Measurements from ENCODE around the gene ZSWIM5. TPM values are rescaled to one million over a fixed set of nuclear protein-coding genes. Genes with fewer than 3 reads are reported as not detected.

Gene ZSWIM5
- total and polyA plus RNA-seq, 9 of the 15 experiments (the other 6 are each of a cell fraction or from before 2014, with no cell fraction given), result under 0.01 to 0.07 (median 0.03) TPM; not detected in 3

DNA sequence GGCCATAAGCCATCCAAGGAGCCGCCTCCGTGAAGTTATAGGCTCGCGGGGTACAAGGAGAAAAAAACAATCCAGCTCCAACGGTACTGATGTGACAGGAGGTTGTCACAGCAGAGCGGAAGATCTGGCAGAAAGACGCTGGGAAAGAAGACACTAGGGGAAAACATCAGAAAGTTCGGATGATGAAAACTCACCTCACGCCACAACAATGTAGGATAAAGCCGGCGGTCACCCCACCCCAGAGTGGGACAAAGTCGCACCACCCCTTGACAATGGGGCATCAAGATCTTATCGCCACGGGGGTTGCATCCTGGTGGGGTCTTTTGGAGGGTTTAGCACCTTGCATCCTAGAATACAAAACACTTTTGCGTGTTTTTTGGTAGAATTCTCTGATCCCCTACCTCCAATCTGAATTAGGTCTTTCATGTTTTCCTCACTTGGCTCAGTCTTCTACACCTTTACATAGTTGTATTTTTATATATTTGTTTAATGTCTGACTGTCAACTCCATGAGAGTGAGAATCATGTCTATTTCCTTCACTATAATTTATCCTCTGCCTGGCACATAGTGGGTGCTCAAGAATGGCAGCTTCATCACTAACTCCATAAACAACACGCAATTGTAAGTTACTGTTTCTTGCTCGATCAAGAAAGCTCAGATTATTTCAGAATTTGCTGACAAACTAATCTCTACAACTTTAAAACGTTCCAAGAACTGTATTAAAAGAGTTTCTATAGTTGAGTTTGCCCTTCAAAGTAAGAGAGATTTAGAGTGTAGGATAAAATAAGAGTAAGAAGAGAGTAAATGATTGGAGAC is 611 bp upstream of the ZSWIM5 start (continued):
- TF ChIP-seq CBX2 (IDR thresholded peaks at IDR 0.05; ENCODE audit: insufficient read depth, low read length, poor library complexity, severe bottlenecking) (peak; percentile 66), STAT5A (IDR thresholded peaks at IDR 0.05; ENCODE audit: borderline replicate concordance, low read length) (no peak), RBM22 (IDR thresholded peaks at IDR 0.05; ENCODE audit: low read depth, low read length, poor library complexity, severe bottlenecking) (no peak), EZH2 (IDR thresholded peaks at IDR 0.05; ENCODE audit: borderline replicate concordance, low read depth, low read length) (peak; percentile 76), MECOM (CRISPR knock-in tag; IDR thresholded peaks at IDR 0.05) (no peak), C11orf30 (IDR thresholded peaks at IDR 0.05; ENCODE audit: low read depth) (0 out of 2 replicates have a peak, but pooled peaks have one; percentile 7), IFI16 (CRISPR knock-in tag; IDR thresholded peaks at IDR 0.05) (no peak), MAFG (tag; conservative IDR thresholded peaks at IDR 0.05) (0 out of 2 replicates have a peak, but pooled peaks have one; percentile 11), SRSF9 (IDR thresholded peaks at IDR 0.05; ENCODE audit: borderline replicate concordance, low read depth, low read length) (no peak), POLR2B (IDR thresholded peaks at IDR 0.05; ENCODE audit: low read depth, partially characterized antibody) (no peak), ZNF764 (CRISPR knock-in tag; IDR thresholded peaks at IDR 0.05; ENCODE audit: low read depth) (no peak)
- TF ChIP-seq, protein P1, sequence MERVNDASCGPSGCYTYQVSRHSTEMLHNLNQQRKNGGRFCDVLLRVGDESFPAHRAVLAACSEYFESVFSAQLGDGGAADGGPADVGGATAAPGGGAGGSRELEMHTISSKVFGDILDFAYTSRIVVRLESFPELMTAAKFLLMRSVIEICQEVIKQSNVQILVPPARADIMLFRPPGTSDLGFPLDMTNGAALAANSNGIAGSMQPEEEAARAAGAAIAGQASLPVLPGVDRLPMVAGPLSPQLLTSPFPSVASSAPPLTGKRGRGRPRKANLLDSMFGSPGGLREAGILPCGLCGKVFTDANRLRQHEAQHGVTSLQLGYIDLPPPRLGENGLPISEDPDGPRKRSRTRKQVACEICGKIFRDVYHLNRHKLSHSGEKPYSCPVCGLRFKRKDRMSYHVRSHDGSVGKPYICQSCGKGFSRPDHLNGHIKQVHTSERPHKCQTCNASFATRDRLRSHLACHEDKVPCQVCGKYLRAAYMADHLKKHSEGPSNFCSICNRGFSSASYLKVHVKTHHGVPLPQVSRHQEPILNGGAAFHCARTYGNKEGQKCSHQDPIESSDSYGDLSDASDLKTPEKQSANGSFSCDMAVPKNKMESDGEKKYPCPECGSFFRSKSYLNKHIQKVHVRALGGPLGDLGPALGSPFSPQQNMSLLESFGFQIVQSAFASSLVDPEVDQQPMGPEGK (CRISPR knock-in tag; IDR thresholded peaks at IDR 0.05; ENCODE audit: borderline replicate concordance), result no peak
- TF ChIP-seq, protein P2, sequence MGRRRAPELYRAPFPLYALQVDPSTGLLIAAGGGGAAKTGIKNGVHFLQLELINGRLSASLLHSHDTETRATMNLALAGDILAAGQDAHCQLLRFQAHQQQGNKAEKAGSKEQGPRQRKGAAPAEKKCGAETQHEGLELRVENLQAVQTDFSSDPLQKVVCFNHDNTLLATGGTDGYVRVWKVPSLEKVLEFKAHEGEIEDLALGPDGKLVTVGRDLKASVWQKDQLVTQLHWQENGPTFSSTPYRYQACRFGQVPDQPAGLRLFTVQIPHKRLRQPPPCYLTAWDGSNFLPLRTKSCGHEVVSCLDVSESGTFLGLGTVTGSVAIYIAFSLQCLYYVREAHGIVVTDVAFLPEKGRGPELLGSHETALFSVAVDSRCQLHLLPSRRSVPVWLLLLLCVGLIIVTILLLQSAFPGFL (CRISPR knock-in tag; IDR thresholded peaks at IDR 0.05), result no peak
- TF ChIP-seq, protein P3, sequence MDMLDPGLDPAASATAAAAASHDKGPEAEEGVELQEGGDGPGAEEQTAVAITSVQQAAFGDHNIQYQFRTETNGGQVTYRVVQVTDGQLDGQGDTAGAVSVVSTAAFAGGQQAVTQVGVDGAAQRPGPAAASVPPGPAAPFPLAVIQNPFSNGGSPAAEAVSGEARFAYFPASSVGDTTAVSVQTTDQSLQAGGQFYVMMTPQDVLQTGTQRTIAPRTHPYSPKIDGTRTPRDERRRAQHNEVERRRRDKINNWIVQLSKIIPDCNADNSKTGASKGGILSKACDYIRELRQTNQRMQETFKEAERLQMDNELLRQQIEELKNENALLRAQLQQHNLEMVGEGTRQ (CRISPR knock-in tag; IDR thresholded peaks at IDR 0.05), result no peak
- TF ChIP-seq, protein P4, sequence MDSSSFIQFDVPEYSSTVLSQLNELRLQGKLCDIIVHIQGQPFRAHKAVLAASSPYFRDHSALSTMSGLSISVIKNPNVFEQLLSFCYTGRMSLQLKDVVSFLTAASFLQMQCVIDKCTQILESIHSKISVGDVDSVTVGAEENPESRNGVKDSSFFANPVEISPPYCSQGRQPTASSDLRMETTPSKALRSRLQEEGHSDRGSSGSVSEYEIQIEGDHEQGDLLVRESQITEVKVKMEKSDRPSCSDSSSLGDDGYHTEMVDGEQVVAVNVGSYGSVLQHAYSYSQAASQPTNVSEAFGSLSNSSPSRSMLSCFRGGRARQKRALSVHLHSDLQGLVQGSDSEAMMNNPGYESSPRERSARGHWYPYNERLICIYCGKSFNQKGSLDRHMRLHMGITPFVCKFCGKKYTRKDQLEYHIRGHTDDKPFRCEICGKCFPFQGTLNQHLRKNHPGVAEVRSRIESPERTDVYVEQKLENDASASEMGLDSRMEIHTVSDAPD (CRISPR knock-in tag; IDR thresholded peaks at IDR 0.05), result no peak
